CD4-positive, CD25-positive, alpha-beta regulatory T cell (primary cell): ENCODE measurements around the gene PLB1. TPM values are rescaled to one million over a fixed set of nuclear protein-coding genes. Genes with fewer than 3 reads are reported as not detected.

Experiments used
- ATAC-seq, 2 donors: fragments of 150-1000 bp; cut with Tn5 transposase; one replicate each; pipeline ENCODE4 v1.10.0; 2021; ENCODE audit warnings: low read depth in 2 of 2, moderate number of reproducible peaks in 2 of 2, moderate library complexity in 1 of 2
- DNase-seq, 3 donors: peaks; one replicate each; pipeline versions ENCODE4 v3.0.0 to v3.0.0-alpha.2; 2012 to 2022; ENCODE audit warnings: mixed read lengths in 1 of 3
- H3K27ac ChIP-seq: one replicate; pipeline ENCODE4 v1.7.0; 2013; ENCODE audit warnings: mild to moderate bottlenecking, low read length; ENCODE audit not compliant: insufficient read depth, poor library complexity, severe bottlenecking
- H3K27me3 ChIP-seq: one replicate; pipeline ENCODE4 v1.7.0; 2013; ENCODE audit warnings: low read length; ENCODE audit not compliant: control insufficient read depth, insufficient read depth
- H3K36me3 ChIP-seq: one replicate; pipeline ENCODE4 v1.7.0; 2013; ENCODE audit warnings: mild to moderate bottlenecking, low read length, moderate library complexity; ENCODE audit not compliant: control insufficient read depth, insufficient read depth
- H3K4me1 ChIP-seq: 2 replicates; pipeline ENCODE4 v1.7.0; 2013; ENCODE audit warnings: mild to moderate bottlenecking, low read length; ENCODE audit not compliant: insufficient read depth, control insufficient read depth, poor library complexity, severe bottlenecking
- H3K4me3 ChIP-seq: one replicate; pipeline ENCODE4 v1.7.0; 2013; ENCODE audit warnings: low read depth, mild to moderate bottlenecking, low read length, moderate library complexity
- H3K9me3 ChIP-seq, 2 experiments: 1 replicate in 1 of 2; 2 replicates in 1 of 2; pipeline ENCODE4 v1.7.0; 2013; ENCODE audit warnings: low read length in 2 of 2, mild to moderate bottlenecking in 1 of 2, moderate library complexity in 1 of 2; ENCODE audit not compliant: control insufficient read depth in 2 of 2
- H3K27ac Mint-ChIP-seq, 3 donors: one replicate each; pipeline ENCODE4 v1.8.0; 2020 to 2022; ENCODE audit warnings: mild to moderate bottlenecking in 3 of 3, mixed read lengths in 3 of 3, moderate library complexity in 2 of 3
- H3K27me3 Mint-ChIP-seq: one replicate; pipeline ENCODE4 v1.8.0; 2022; ENCODE audit warnings: mild to moderate bottlenecking, mixed read lengths
- H3K36me3 Mint-ChIP-seq: one replicate; pipeline ENCODE4 v1.8.0; 2020; ENCODE audit warnings: mixed read lengths
- H3K4me1 Mint-ChIP-seq, 4 donors: one replicate each; pipeline ENCODE4 v1.8.0; 2020 to 2022; ENCODE audit warnings: mixed read lengths in 4 of 4, mild to moderate bottlenecking in 1 of 4
- H3K4me3 Mint-ChIP-seq, 4 donors: one replicate each; pipeline ENCODE4 v1.8.0; 2020 to 2022; ENCODE audit warnings: mild to moderate bottlenecking in 4 of 4, mixed read lengths in 4 of 4, moderate library complexity in 3 of 4
- H3K9me3 Mint-ChIP-seq, 7 donors: one replicate each; pipeline ENCODE4 v1.8.0; 2020 to 2022; ENCODE audit warnings: mixed read lengths in 7 of 7, mild to moderate bottlenecking in 3 of 7, moderate library complexity in 2 of 7
- polyA plus RNA-seq, 4 donors: library from polyadenylated mRNA; unstranded; fragments of 300-500 nt; fragmentation: Illumina TruSeq; gene quantifications; one replicate each; pipeline ENCODE4 v1.2.3, GENCODE V29; 2021
- total RNA-seq: library from RNA; stranded (reverse); gene quantifications from one replicate; pipeline ENCODE4 v1.2.3, GENCODE V29; 2022

Gene PLB1
- total and polyA plus RNA-seq, 5 donors from 2014 or later = 0.08 to 2.5 (median 0.97) TPM

DNA sequence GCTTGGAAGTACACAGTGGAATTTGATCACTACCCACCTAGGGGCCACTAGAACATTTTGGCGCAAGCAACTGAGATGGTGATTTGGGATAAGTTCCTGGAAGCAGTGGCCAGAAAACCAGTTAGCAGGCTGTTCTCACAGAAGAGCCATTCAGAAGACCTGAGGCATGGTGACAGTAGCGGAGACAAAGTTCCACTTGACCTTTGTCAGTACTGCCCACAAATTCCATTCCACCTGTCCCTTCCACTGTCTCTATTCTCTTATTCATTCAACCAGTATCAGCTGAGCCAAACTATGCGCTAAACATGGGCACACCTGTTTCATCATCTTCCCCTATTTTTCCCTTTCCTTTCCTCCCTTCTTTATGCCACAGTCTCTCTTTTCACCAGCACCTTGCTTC, 196.6 kb downstream of the PLB1 start:
- Mint-ChIP-seq H3K4me1 (no peaks in the 10 kb centered on the region), H3K27me3 (peaks cover 8% of the 10 kb centered on the region), H3K36me3 (peaks cover 3% of the 10 kb centered on the region), H3K4me3 (no peak overlapping the region), H3K27ac (no peak overlapping the region), H3K9me3 (no peaks in the 10 kb centered on the region)
- Histone ChIP-seq H3K4me1 (no peaks in the 10 kb centered on the region), H3K9me3 (no peaks in the 10 kb centered on the region), H3K27me3 (no peaks in the 10 kb centered on the region), H3K36me3 (no peaks in the 10 kb centered on the region), H3K4me3 (no peak overlapping the region), H3K27ac (no peak overlapping the region)
- no peak for ATAC-seq
- no peak for DNase-seq

DNA sequence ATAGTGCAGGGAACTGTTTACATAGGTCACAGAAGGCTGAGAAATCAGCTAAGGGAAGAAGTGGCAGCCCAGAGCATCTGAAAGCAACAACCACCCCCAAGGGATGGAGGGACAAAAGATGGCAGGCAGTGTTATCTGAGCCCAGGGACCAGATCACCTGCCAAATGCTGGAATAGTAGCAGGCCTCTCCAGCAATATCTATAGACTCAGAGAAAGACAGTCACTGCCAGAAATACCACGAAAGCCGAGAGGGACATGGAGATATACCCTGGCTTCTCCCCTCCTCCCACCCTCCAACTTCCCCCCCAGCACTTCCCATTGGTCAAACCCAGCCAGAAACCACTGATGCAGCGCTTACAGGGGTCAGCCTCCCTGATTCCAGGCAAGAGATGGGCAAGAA, 197.4 kb downstream of the PLB1 start:
- no peak for DNase-seq
- H3K27ac Mint-ChIP-seq = no peak overlapping the region

More for the DNA sequence above, 197.4 kb downstream of the PLB1 start:
- no peaks in the 10 kb centered on the region for H3K4me1 ChIP-seq
- peaks cover 3% of the 10 kb centered on the region for H3K36me3 Mint-ChIP-seq
- no peaks in the 10 kb centered on the region for H3K36me3 ChIP-seq
- no peak overlapping the region for H3K4me3 Mint-ChIP-seq
- H3K27me3 ChIP-seq = no peaks in the 10 kb centered on the region
- H3K27me3 Mint-ChIP-seq = peaks cover 8% of the 10 kb centered on the region
- no peaks in the 10 kb centered on the region for H3K9me3 Mint-ChIP-seq
- no peaks in the 10 kb centered on the region for H3K4me1 Mint-ChIP-seq
- H3K27ac ChIP-seq = no peak overlapping the region
- no peak for ATAC-seq
- H3K4me3 ChIP-seq = no peak overlapping the region
- no peaks in the 10 kb centered on the region for H3K9me3 ChIP-seq

Other genes with a start within 250 kb of the PLB1 start
- gene FOSL2, start 103.2 kb upstream of the PLB1 start, total RNA-seq = 195 TPM
- 1 to 10 TPM; 1.9 to 3.9 (median 2.5) TPM for gene FOSL2, start 103.2 kb upstream of the PLB1 start, polyA plus RNA-seq